ENCODE results near the gene MAN2B2. TPM values are rescaled to one million over a fixed set of nuclear protein-coding genes. Genes with fewer than 3 reads are reported as not detected.

Gene MAN2B2
- total RNA-seq, 4 donors from 2014 or later: 23.1 to 41.2 (median 32.5) TPM

DNA sequence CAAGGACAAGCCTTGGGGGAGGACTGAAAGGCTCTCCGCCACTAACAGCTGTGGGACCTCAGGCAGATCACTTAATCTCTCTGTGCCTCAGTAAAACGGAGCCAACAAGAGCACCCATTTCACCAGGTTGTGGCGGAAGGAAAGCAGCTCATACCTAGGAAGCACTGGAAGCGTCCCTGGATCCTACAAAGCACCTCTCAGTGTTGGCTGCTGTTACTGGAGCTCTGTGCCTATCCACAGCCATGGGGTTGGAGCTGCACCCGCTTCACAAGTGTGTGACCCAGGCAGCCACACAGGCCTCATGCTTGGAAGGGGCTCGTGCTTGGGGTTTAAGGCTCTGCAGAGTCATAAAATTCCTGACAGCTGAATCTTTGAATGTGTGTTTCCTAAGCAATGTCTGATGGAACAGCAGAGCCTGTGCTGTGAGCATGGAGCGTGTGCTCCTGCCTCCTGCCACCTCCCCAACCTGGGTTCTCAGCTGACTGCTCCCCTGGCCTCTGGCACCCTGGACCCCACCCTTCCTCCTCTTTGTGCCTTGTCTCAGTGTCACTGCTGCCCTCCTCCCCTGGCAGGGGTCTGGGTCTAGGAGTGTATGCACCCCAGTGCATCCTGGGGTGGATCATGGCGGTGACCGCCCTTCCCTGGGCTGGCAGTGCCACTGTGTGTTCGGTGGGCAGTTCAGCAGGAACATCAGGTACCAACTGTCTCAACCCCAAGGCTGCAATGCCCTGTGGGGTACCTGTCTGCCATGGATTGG lies 14.4 kb upstream of the MAN2B2 start:
- H3K27me3 ChIP-seq: peaks cover 0 to 30% of the 10 kb centered on the region in 2 donors
- DNase-seq: no peak
- H3K9me3 ChIP-seq: no peaks in the 10 kb centered on the region

DNA sequence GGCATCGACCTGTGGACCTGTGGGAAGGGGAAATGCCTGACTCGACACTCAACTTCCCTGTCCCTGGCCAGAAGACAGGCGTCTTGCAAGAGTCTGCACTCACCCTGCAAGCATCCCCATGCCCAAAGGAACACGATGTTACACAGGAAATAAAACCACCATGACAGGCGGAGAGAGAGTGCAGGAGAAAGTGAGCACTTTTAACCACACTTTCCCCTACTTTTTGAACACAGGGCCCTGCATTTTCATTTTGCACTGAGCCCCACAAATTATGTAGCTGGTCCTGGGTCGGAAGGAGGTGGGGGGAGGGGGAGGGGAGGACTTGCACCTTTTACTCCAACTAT lies 13.8 kb upstream of the MAN2B2 start:
- H3K27me3 ChIP-seq: peaks cover 0 to 30% of the 10 kb centered on the region in 2 donors
- no peaks in the 10 kb centered on the region for H3K36me3 ChIP-seq
- peaks cover 0 to 16% (median 3%) of the 10 kb centered on the region in 4 donors for H3K4me1 ChIP-seq
- no peak overlapping the region for H3K27ac ChIP-seq
- no peak overlapping the region for H3K4me3 ChIP-seq
- no peaks in the 10 kb centered on the region for H3K9me3 ChIP-seq
- TF ChIP-seq POLR2A (IDR thresholded peaks at IDR 0.05): no peak
- TF ChIP-seq, protein P1, sequence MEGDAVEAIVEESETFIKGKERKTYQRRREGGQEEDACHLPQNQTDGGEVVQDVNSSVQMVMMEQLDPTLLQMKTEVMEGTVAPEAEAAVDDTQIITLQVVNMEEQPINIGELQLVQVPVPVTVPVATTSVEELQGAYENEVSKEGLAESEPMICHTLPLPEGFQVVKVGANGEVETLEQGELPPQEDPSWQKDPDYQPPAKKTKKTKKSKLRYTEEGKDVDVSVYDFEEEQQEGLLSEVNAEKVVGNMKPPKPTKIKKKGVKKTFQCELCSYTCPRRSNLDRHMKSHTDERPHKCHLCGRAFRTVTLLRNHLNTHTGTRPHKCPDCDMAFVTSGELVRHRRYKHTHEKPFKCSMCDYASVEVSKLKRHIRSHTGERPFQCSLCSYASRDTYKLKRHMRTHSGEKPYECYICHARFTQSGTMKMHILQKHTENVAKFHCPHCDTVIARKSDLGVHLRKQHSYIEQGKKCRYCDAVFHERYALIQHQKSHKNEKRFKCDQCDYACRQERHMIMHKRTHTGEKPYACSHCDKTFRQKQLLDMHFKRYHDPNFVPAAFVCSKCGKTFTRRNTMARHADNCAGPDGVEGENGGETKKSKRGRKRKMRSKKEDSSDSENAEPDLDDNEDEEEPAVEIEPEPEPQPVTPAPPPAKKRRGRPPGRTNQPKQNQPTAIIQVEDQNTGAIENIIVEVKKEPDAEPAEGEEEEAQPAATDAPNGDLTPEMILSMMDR (IDR thresholded peaks at IDR 0.05): no peak
- DNase-seq: no peak

More for the DNA sequence above, 14.4 kb upstream of the MAN2B2 start:
- Histone ChIP-seq H3K36me3 (no peaks in the 10 kb centered on the region), H3K4me3 (no peak overlapping the region), H3K4me1 (peaks cover 0 to 16% (median 3%) of the 10 kb centered on the region in 4 donors), H3K27ac (no peak overlapping the region)
- TF ChIP-seq, protein P1 (IDR thresholded peaks at IDR 0.05): no peak
- no peak for TF ChIP-seq POLR2A (IDR thresholded peaks at IDR 0.05)

DNA sequence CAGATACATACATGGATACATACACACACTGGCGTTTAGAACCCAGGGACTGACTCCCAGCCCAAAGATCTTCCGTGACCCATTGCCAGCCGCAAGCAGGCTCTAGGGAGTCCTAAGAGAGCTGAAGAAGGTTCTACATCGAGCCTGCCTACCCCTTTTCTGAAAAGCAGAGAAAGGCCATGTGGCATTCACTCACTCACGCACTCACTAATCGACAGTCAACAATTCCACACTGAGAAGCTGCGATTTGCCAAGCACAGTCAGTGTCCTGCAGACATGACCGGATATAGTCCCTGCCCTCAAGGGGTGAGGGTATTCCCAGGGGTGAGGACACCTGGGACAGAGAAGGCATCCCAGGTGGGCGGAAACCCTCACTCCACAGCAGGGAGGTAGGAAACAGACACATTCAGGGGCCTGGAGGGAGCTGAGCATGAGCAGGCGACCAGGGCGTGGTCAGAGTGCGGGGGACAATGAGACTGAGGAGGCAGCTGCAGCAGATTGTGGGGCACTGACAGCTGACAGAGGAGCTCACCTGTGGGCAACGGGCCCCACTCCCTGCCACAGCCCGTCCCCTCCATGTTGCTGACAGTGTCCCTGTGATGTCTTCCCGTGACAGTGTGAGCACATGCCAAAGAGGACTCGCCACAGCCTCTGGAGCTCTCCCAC lies 13.2 kb upstream of the MAN2B2 start:
- H3K27me3 ChIP-seq: peaks cover 0 to 30% of the 10 kb centered on the region in 2 donors
- TF ChIP-seq, protein P1 (IDR thresholded peaks at IDR 0.05): no peak
- no peak for TF ChIP-seq POLR2A (IDR thresholded peaks at IDR 0.05)
- no peak overlapping the region for H3K27ac ChIP-seq
- no peaks in the 10 kb centered on the region for H3K36me3 ChIP-seq
- no peaks in the 10 kb centered on the region for H3K9me3 ChIP-seq
- peaks cover 0 to 16% (median 3%) of the 10 kb centered on the region in 4 donors for H3K4me1 ChIP-seq
- no peak for DNase-seq
- H3K4me3 ChIP-seq: no peak overlapping the region

DNA sequence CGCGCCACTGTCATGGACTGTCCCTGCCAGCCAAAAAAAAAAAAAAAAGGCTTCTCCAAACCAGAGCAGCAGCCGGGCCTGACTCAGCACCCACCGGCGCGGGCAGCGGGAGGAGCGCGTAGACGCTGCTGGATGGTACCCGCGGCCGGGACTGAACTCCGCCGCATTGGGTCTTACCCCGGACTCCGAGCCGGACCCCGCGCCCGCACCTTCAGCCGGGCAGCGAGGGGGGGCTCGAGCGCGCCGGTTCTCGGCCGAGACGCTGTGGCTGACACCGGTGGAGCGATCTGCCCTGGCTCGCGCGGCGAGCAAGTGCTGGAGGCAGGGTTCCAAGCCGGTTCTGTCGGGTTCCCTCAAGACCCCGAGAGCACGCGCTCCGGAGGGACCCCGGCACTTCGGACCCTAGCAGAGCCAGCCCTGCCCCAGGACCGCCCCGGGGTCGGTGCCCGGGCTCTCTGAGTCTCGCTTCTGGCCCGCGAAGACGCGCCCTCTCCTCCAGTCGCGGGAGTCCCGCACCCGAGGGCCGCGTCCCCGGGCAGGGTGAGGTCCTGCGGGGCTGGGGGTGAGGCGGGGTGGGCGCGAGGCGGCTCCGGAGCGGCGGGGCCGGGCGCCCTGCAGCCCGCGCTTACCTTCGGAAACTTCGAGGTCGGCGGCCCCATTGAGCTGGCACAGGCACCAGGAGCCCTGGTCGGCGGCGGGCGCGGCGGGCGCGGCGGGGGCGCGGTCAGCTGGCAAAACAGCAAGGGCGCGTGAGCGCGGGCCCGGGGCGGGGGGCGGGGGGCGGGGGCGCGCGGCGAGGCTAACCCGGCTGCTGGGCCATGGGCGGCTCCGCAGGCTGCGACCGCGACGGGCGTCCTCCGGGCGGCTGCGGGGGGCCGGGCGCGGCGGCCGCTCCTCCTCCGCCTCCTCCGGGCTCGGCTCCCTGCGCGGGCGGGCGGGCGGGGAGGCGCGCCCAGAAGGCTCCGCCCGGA lies 11.8 kb upstream of the MAN2B2 start:
- H3K4me3 ChIP-seq: peak overlapping the region in 3 of 4 donors; percentile 18 to 44 (median 39)
- no peaks in the 10 kb centered on the region for H3K9me3 ChIP-seq
- H3K27me3 ChIP-seq: peaks cover 0 to 30% of the 10 kb centered on the region in 2 donors
- H3K27ac ChIP-seq: no peak overlapping the region
- TF ChIP-seq POLR2A (IDR thresholded peaks at IDR 0.05): no peak
- TF ChIP-seq, protein P1 (IDR thresholded peaks at IDR 0.05): no peak
- H3K36me3 ChIP-seq: no peaks in the 10 kb centered on the region
- peaks cover 0 to 16% (median 3%) of the 10 kb centered on the region in 4 donors for H3K4me1 ChIP-seq
- no peak for DNase-seq

DNA sequence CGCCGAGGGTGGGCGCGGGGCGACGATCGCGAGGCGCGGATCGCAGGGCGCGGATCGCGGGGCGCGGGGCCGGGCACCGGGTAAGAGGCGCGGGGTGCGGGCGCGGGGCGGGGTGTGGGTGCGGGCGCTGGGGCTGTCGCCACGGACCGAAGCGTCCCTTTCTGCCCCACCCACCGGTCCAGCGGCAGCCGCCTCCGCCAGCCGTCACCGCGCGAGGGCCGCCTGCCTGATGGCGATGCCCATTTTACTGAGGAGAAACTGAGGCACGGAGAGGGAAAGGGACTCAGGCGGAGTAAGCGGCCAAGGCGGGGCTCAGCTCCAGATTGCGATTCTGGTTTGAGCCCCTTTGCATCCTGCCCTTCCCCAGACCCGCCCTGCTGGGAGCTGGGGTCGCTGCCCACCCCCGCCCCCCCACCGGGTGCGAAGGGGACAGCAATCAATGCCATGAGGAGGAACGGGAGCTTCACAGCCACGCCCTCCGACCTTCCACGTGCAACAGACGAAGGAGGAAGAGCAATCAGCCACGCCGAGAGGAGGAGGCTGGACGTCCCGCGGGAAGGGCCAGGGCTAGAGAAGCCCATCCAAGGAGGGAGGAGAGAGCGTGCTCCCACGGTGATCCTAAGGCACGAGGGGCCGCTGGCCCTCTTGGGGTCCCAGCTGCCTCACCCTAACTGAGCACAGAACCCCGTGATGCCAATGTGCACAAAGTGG lies 10.9 kb upstream of the MAN2B2 start:
- no peak for DNase-seq
- Histone ChIP-seq H3K27me3 (peaks cover 0 to 30% of the 10 kb centered on the region in 2 donors), H3K9me3 (no peaks in the 10 kb centered on the region), H3K4me3 (peak overlapping the region in 3 of 4 donors; percentile 18 to 44 (median 43)), H3K27ac (no peak overlapping the region), H3K36me3 (no peaks in the 10 kb centered on the region), H3K4me1 (peaks cover 0 to 16% (median 3%) of the 10 kb centered on the region in 4 donors)
- TF ChIP-seq, protein P1 (IDR thresholded peaks at IDR 0.05): no peak
- TF ChIP-seq POLR2A (IDR thresholded peaks at IDR 0.05): no peak
